Right lobe of liver (tissue), 6 donors: ENCODE results near the gene DKC1. TPM values are rescaled to one million over a fixed set of nuclear protein-coding genes. Genes with fewer than 3 reads are reported as not detected.

Source experiments
- ATAC-seq, 4 donors: fragments of 200-7000 bp; cut with Tn5 transposase; one replicate each; pipeline ENCODE4 v1.9.1; 2020; ENCODE audit warnings: mild to moderate bottlenecking in 4 of 4, moderate library complexity in 4 of 4
- DNase-seq, 3 donors: peaks; one replicate each; pipeline ENCODE4 v3.0.0-alpha.2; 2020
- H3K27ac ChIP-seq, 3 donors: fragments of 200-600 bp; one replicate each; pipeline ENCODE4 v1.8.0; 2022
- H3K27me3 ChIP-seq, 2 donors: fragments of 200-600 bp; one replicate each; pipeline ENCODE4 v1.8.0; 2022
- H3K36me3 ChIP-seq, 4 donors: fragments of 200-600 bp; sonication (generic) in 1 of 4; one replicate each; pipeline versions ENCODE4 v1.5.1 to v1.8.0; 2017 to 2022; ENCODE audit warnings: control low read depth in 1 of 4
- H3K4me1 ChIP-seq, 4 donors: fragments of 200-600 bp; sonication (generic) in 1 of 4; one replicate each; pipeline versions ENCODE4 v1.5.1 to v1.8.0; 2017 to 2022; ENCODE audit warnings: control low read depth in 1 of 4
- H3K4me3 ChIP-seq, 3 donors: fragments of 200-600 bp; one replicate each; pipeline ENCODE4 v1.8.0; 2022
- H3K9me3 ChIP-seq, 4 donors: fragments of 200-600 bp; sonication (generic) in 1 of 4; one replicate each; pipeline versions ENCODE4 v1.5.1 to v1.8.0; 2017 to 2022; ENCODE audit warnings: control low read depth in 1 of 4
- POLR2A ChIP-seq: fragments of 450-650 bp; IDR thresholded peaks from one replicate; pipeline ENCODE4 v1.6.1; 2017; ENCODE audit warnings: antibody characterized with exemption, mild to moderate bottlenecking
- WGBS: methylation state at CpG from one replicate; pipeline ENCODE4 v1.1.6; 2018; ENCODE audit warnings: low coverage, low lambda C conversion rate; ENCODE audit not compliant: insufficient coverage; ENCODE audit errors: missing lambda C conversion rate; 5-methylcytosine and 5-hydroxymethylcytosine counted together
- intact Hi-C, 2 donors: fragments of 100-400 bp; cut with DNase I; formaldehyde crosslinking; loops; one replicate each; pipeline versions ENCODE4 v1.11.2 to v1.14.1; 2022
- total RNA-seq, 6 experiments: library from RNA; depleted of rRNA in 2 of 6; stranded (reverse); fragments of >200 nt in 2 of 6; fragmentation: NEBNext Ultra II Directional in 3 of 6; extraction: Animal tissue kit (Norgen Biotek cat#: 25700) in 3 of 6; gene quantifications; one replicate each; pipeline versions ENCODE4 v1.1.0 to v1.2.4, GENCODE V29; 2016 to 2023
- TF ChIP-seq, protein P1 (sequence below), 4 donors: fragments of 200-600 bp in 3 of 4; fragments of 450-650 bp in 1 of 4; IDR thresholded peaks; one replicate each; pipeline versions ENCODE4 v1.5.1 to v1.8.0; 2016 to 2022; ENCODE audit warnings: antibody characterized with exemption in 4 of 4, mild to moderate bottlenecking in 2 of 4
- donor health status: DM: no; HTN: yes; CAD: no.
- donor health status: DM: no; HTN: no; CAD: no.
- donor health status: DM: no; HTN: no; CAD: no.
- donor health status: DM: no; HTN: yes; CAD: no.
- donor health status: DM: no; HTN: yes; CAD: no.

DKC1 gene
- total RNA-seq, 6 experiments from 2014 or later = 9.7 to 21.2 (median 17.7) TPM

GRCh38 chrX:154785716-154786115, 23.1 kb downstream of the DKC1 start:
- Histone ChIP-seq H3K4me1 (peaks cover 0 to 2% (median 0%) of the 10 kb centered on the region in 4 donors), H3K27ac (no peak overlapping the region), H3K4me3 (no peak overlapping the region), H3K36me3 (no peaks in the 10 kb centered on the region), H3K27me3 (no peaks in the 10 kb centered on the region), H3K9me3 (no peaks in the 10 kb centered on the region)
- TF ChIP-seq, protein P1, sequence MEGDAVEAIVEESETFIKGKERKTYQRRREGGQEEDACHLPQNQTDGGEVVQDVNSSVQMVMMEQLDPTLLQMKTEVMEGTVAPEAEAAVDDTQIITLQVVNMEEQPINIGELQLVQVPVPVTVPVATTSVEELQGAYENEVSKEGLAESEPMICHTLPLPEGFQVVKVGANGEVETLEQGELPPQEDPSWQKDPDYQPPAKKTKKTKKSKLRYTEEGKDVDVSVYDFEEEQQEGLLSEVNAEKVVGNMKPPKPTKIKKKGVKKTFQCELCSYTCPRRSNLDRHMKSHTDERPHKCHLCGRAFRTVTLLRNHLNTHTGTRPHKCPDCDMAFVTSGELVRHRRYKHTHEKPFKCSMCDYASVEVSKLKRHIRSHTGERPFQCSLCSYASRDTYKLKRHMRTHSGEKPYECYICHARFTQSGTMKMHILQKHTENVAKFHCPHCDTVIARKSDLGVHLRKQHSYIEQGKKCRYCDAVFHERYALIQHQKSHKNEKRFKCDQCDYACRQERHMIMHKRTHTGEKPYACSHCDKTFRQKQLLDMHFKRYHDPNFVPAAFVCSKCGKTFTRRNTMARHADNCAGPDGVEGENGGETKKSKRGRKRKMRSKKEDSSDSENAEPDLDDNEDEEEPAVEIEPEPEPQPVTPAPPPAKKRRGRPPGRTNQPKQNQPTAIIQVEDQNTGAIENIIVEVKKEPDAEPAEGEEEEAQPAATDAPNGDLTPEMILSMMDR (IDR thresholded peaks at IDR 0.05) = no peak
- no peak for TF ChIP-seq POLR2A
- WGBS = 28% methylated on average over 5 of the region's 6 CpGs
- ATAC-seq (peak in 1 of 4 donors; percentile 14), DNase-seq (no peak)
- intact Hi-C loops = no loop called here

DNA sequence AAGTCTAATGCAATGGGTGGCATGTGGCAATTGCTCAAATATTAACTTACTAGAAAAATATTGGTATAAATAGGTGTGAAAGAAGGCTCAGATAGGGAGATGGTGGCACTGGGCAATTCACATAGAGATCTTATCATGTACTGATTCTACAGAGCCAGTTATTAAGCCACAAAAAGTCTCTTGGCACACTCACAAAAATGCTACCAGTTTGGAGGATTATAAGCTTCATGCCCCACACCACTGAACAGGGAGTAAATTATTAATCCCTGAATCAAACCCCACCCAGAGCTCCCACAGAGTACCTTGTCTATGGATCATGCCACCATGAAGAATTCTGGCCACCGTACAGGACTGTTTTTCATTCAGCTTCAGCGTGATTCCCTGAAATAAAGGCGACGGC, 28.8 kb downstream of the DKC1 start:
- Histone ChIP-seq H3K9me3 (no peaks in the 10 kb centered on the region), H3K27ac (peak overlapping the region in 1 of 3 donors; percentile 37), H3K4me3 (no peak overlapping the region), H3K27me3 (no peaks in the 10 kb centered on the region), H3K4me1 (peaks cover 0 to 17% (median 0%) of the 10 kb centered on the region in 4 donors), H3K36me3 (no peaks in the 10 kb centered on the region)
- WGBS = 54% methylated on average over 4 of the region's 4 CpGs
- TF ChIP-seq POLR2A = no peak
- TF ChIP-seq, protein P1 (IDR thresholded peaks at IDR 0.05) = no peak
- intact Hi-C loops = no loop called here
- DNase-seq (no peak), ATAC-seq (peak; percentile 64 to 84 (median 74))

DNA sequence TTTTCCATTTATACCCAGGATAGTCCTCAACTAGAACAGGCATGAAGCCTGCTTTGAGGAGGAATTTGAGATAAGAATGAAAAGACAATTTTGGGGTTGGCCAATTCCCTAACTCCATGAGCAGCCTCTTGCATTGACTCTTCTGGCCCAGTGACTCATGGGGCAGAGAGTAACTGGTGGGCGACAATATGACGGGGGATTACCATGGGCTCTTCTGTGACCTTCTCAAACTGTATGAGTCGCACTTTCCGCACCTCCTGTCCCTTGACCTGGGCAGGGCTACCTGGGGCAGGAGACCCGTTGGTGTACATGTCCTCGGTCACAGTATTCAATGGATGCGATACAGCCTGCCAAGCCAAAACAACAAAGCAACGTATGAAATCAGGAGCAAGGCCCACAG, 29.3 kb downstream of the DKC1 start:
- 58% methylated on average over 8 of the region's 8 CpGs for WGBS
- intact Hi-C loops = no loop called here
- no peak for TF ChIP-seq POLR2A
- TF ChIP-seq, protein P1 (IDR thresholded peaks at IDR 0.05) = no peak
- DNase-seq (peak in 1 of 3 donors; percentile 27), ATAC-seq (peak in 1 of 4 donors; percentile 63)
- Histone ChIP-seq H3K36me3 (no peaks in the 10 kb centered on the region), H3K27me3 (no peaks in the 10 kb centered on the region), H3K27ac (peak overlapping the region in 1 of 3 donors; percentile 19), H3K9me3 (no peaks in the 10 kb centered on the region), H3K4me1 (peaks cover 0 to 17% (median 0%) of the 10 kb centered on the region in 4 donors), H3K4me3 (no peak overlapping the region)

GRCh38 chrX:154793084-154793795, 30.6 kb downstream of the DKC1 start:
- Histone ChIP-seq H3K4me3 (no peak overlapping the region), H3K27ac (no peak overlapping the region), H3K27me3 (no peaks in the 10 kb centered on the region), H3K9me3 (no peaks in the 10 kb centered on the region), H3K36me3 (no peaks in the 10 kb centered on the region), H3K4me1 (peaks cover 0 to 17% (median 0%) of the 10 kb centered on the region in 4 donors)
- WGBS = 50% methylated on average over 7 of the region's 7 CpGs
- intact Hi-C loops = no loop called here
- DNase-seq (no peak), ATAC-seq (peak; percentile 17 to 62 (median 42))
- TF ChIP-seq, protein P1 (IDR thresholded peaks at IDR 0.05) = no peak
- no peak for TF ChIP-seq POLR2A
